ENCODE measurements around the gene KMT2E.

Gene KMT2E

GRCh38 chr7:105060437-105060836 lies 46.4 kb downstream of the KMT2E start (continued):
- TF ChIP-seq BACH2 (CRISPR knock-in tag; IDR thresholded peaks at IDR 0.05; ENCODE audit: borderline replicate concordance), result no peak
- TF ChIP-seq, protein P1, sequence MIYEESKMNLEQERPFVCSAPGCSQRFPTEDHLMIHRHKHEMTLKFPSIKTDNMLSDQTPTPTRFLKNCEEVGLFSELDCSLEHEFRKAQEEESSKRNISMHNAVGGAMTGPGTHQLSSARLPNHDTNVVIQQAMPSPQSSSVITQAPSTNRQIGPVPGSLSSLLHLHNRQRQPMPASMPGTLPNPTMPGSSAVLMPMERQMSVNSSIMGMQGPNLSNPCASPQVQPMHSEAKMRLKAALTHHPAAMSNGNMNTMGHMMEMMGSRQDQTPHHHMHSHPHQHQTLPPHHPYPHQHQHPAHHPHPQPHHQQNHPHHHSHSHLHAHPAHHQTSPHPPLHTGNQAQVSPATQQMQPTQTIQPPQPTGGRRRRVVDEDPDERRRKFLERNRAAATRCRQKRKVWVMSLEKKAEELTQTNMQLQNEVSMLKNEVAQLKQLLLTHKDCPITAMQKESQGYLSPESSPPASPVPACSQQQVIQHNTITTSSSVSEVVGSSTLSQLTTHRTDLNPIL (CRISPR knock-in tag; IDR thresholded peaks at IDR 0.05; ENCODE audit: low read depth), result no peak

- ATAC-seq, result no peak; the same call in 1 of the 3 replicates
- TF ChIP-seq TOX (CRISPR knock-in tag; IDR thresholded peaks at IDR 0.05; ENCODE audit: borderline replicate concordance) (no peak), ARNTL (CRISPR knock-in tag; IDR thresholded peaks at IDR 0.05; ENCODE audit: borderline replicate concordance, low read depth) (no peak), ZC3H10 (CRISPR knock-in tag; IDR thresholded peaks at IDR 0.05) (no peak), CSDC2 (CRISPR knock-in tag; IDR thresholded peaks at IDR 0.05) (no peak), TCF4 (CRISPR knock-in tag; IDR thresholded peaks at IDR 0.05; ENCODE audit: borderline replicate concordance) (no peak), ZNF565 (CRISPR knock-in tag; conservative IDR thresholded peaks at IDR 0.05; ENCODE audit: low read depth) (no peak), CSRNP3 (CRISPR knock-in tag; IDR thresholded peaks at IDR 0.05) (no peak), ZFP30 (CRISPR knock-in tag; IDR thresholded peaks at IDR 0.05) (no peak), GLIS3 (CRISPR knock-in tag; IDR thresholded peaks at IDR 0.05) (no peak), SNAI2 (CRISPR knock-in tag; IDR thresholded peaks at IDR 0.05) (no peak), ZNF8 (CRISPR knock-in tag; IDR thresholded peaks at IDR 0.05) (no peak), ESRRG (CRISPR knock-in tag; IDR thresholded peaks at IDR 0.05) (no peak), ZNF70 (CRISPR knock-in tag; IDR thresholded peaks at IDR 0.05) (no peak)
- TF ChIP-seq, protein P2, sequence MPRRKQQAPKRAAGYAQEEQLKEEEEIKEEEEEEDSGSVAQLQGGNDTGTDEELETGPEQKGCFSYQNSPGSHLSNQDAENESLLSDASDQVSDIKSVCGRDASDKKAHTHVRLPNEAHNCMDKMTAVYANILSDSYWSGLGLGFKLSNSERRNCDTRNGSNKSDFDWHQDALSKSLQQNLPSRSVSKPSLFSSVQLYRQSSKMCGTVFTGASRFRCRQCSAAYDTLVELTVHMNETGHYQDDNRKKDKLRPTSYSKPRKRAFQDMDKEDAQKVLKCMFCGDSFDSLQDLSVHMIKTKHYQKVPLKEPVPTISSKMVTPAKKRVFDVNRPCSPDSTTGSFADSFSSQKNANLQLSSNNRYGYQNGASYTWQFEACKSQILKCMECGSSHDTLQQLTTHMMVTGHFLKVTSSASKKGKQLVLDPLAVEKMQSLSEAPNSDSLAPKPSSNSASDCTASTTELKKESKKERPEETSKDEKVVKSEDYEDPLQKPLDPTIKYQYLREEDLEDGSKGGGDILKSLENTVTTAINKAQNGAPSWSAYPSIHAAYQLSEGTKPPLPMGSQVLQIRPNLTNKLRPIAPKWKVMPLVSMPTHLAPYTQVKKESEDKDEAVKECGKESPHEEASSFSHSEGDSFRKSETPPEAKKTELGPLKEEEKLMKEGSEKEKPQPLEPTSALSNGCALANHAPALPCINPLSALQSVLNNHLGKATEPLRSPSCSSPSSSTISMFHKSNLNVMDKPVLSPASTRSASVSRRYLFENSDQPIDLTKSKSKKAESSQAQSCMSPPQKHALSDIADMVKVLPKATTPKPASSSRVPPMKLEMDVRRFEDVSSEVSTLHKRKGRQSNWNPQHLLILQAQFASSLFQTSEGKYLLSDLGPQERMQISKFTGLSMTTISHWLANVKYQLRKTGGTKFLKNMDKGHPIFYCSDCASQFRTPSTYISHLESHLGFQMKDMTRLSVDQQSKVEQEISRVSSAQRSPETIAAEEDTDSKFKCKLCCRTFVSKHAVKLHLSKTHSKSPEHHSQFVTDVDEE (CRISPR knock-in tag; IDR thresholded peaks at IDR 0.05), result no peak
Observed at GRCh38 chr7:105060923-105061322, 46.9 kb downstream of the KMT2E start.

- ATAC-seq, result no peak
- TF ChIP-seq ZNF565 (CRISPR knock-in tag; conservative IDR thresholded peaks at IDR 0.05; ENCODE audit: low read depth) (no peak), ZFP3 (CRISPR knock-in tag; IDR thresholded peaks at IDR 0.05) (no peak)
Observed at GRCh38 chr7:105065104-105065503, 51.1 kb downstream of the KMT2E start.

DNA sequence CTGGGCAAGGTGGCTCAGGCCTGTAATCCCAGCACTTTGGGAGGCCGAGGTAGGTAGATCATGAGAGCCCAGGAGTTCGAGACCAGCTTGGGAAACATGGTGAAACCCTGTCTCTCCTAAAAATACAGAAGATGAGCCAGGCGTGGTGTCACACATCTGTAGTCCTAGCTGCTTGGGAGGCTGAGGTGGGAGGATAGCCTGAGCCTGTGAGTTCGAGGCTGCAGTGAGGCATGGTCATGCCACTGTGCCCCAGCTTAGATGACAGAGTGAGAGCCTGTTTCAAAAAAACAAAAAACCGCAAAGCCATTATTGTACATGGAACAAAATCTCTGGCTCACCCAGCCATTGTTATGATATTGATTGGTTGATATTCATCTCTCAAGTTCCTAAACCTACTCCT lies 53.7 kb downstream of the KMT2E start:
- TF ChIP-seq BACH2 (CRISPR knock-in tag; IDR thresholded peaks at IDR 0.05; ENCODE audit: borderline replicate concordance) (no peak), ZNF70 (CRISPR knock-in tag; IDR thresholded peaks at IDR 0.05) (no peak), ISL1 (CRISPR knock-in tag; IDR thresholded peaks at IDR 0.05) (no peak), ESRRG (CRISPR knock-in tag; IDR thresholded peaks at IDR 0.05) (no peak), TOX (CRISPR knock-in tag; IDR thresholded peaks at IDR 0.05; ENCODE audit: borderline replicate concordance) (no peak), GLIS3 (CRISPR knock-in tag; IDR thresholded peaks at IDR 0.05) (no peak), OSR1 (CRISPR knock-in tag; IDR thresholded peaks at IDR 0.05) (no peak), ZC3H10 (CRISPR knock-in tag; IDR thresholded peaks at IDR 0.05) (no peak), ZNF8 (CRISPR knock-in tag; IDR thresholded peaks at IDR 0.05) (no peak)

GRCh38 chr7:105068886-105069285 lies 54.9 kb downstream of the KMT2E start:
- TF ChIP-seq CSRNP3 (CRISPR knock-in tag; IDR thresholded peaks at IDR 0.05) (no peak), TCF4 (CRISPR knock-in tag; IDR thresholded peaks at IDR 0.05; ENCODE audit: borderline replicate concordance) (no peak), GLIS3 (CRISPR knock-in tag; IDR thresholded peaks at IDR 0.05) (no peak), SNAI2 (CRISPR knock-in tag; IDR thresholded peaks at IDR 0.05) (no peak), ARNTL (CRISPR knock-in tag; IDR thresholded peaks at IDR 0.05; ENCODE audit: borderline replicate concordance, low read depth) (no peak), RARB (CRISPR knock-in tag; IDR thresholded peaks at IDR 0.05) (no peak), ZNF70 (CRISPR knock-in tag; IDR thresholded peaks at IDR 0.05) (no peak), TOX (CRISPR knock-in tag; IDR thresholded peaks at IDR 0.05; ENCODE audit: borderline replicate concordance) (no peak), BACH2 (CRISPR knock-in tag; IDR thresholded peaks at IDR 0.05; ENCODE audit: borderline replicate concordance) (no peak), ZNF565 (CRISPR knock-in tag; conservative IDR thresholded peaks at IDR 0.05; ENCODE audit: low read depth) (no peak)
- TF ChIP-seq, protein P3, sequence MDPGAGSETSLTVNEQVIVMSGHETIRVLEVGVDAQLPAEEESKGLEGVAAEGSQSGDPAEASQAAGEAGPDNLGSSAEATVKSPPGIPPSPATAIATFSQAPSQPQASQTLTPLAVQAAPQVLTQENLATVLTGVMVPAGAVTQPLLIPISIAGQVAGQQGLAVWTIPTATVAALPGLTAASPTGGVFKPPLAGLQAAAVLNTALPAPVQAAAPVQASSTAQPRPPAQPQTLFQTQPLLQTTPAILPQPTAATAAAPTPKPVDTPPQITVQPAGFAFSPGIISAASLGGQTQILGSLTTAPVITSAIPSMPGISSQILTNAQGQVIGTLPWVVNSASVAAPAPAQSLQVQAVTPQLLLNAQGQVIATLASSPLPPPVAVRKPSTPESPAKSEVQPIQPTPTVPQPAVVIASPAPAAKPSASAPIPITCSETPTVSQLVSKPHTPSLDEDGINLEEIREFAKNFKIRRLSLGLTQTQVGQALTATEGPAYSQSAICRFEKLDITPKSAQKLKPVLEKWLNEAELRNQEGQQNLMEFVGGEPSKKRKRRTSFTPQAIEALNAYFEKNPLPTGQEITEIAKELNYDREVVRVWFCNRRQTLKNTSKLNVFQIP (CRISPR knock-in tag; IDR thresholded peaks at IDR 0.05; ENCODE audit: borderline replicate concordance, low read depth), result no peak
- ATAC-seq, result no peak

More for the DNA sequence above, 53.7 kb downstream of the KMT2E start:
- no peak for ATAC-seq

Data from SK-N-SH treated with all-trans-retinoic acid at 6 μM for 48 hours (cell line).